Stimulated activated naive CD8-positive, alpha-beta T cell treated with anti-CD3 and anti-CD28 coated beads, Interleukin-15, Interleukin-2, amounts not matched to agents 100 ng/mL and 50 ng/mL, for 24 hours (primary cell): ENCODE data around the gene SLC2A6.
A peak's percentile ranks its signal among the peaks of the same experiment; 100 is the strongest.

Experiments
- H3K27ac Mint-ChIP-seq: one replicate; pipeline ENCODE4 v1.8.0; 2021; ENCODE audit warnings: mild to moderate bottlenecking, mixed read lengths
- H3K27me3 Mint-ChIP-seq: one replicate; pipeline ENCODE4 v1.8.0; 2021; ENCODE audit warnings: mixed read lengths
- H3K36me3 Mint-ChIP-seq: one replicate; pipeline ENCODE4 v1.8.0; 2021; ENCODE audit warnings: low read depth, mixed read lengths
- H3K4me1 Mint-ChIP-seq: one replicate; pipeline ENCODE4 v1.8.0; 2021; ENCODE audit warnings: low read depth, mixed read lengths
- H3K4me3 Mint-ChIP-seq: one replicate; pipeline ENCODE4 v1.8.0; 2021; ENCODE audit warnings: mild to moderate bottlenecking, mixed read lengths
- H3K9me3 Mint-ChIP-seq: one replicate; pipeline ENCODE4 v1.8.0; 2021; ENCODE audit warnings: mixed read lengths

The SLC2A6 gene

GRCh38 chr9:133436681-133437080, 42.2 kb downstream of the SLC2A6 start:
- peaks cover 5% of the 10 kb centered on the region for H3K4me1 Mint-ChIP-seq
- no peak overlapping the region for H3K4me3 Mint-ChIP-seq
- no peaks in the 10 kb centered on the region for H3K27me3 Mint-ChIP-seq
- no peaks in the 10 kb centered on the region for H3K36me3 Mint-ChIP-seq
- no peak overlapping the region for H3K27ac Mint-ChIP-seq
- no peaks in the 10 kb centered on the region for H3K9me3 Mint-ChIP-seq

- H3K4me1 Mint-ChIP-seq: no peaks in the 10 kb centered on the region
- H3K27me3 Mint-ChIP-seq: peaks cover 4% of the 10 kb centered on the region
- no peaks in the 10 kb centered on the region for H3K36me3 Mint-ChIP-seq
- H3K4me3 Mint-ChIP-seq: no peak overlapping the region
- H3K9me3 Mint-ChIP-seq: no peaks in the 10 kb centered on the region
- no peak overlapping the region for H3K27ac Mint-ChIP-seq
These were observed 45.5 kb downstream of the SLC2A6 start for GRCh38 chr9:133433351-133433843.

GRCh38 chr9:133430244-133430643, 48.7 kb downstream of the SLC2A6 start:
- H3K4me1 Mint-ChIP-seq: peaks cover 7% of the 10 kb centered on the region
- no peaks in the 10 kb centered on the region for H3K36me3 Mint-ChIP-seq
- peaks cover 22% of the 10 kb centered on the region for H3K27me3 Mint-ChIP-seq
- no peak overlapping the region for H3K27ac Mint-ChIP-seq
- H3K9me3 Mint-ChIP-seq: no peaks in the 10 kb centered on the region
- no peak overlapping the region for H3K4me3 Mint-ChIP-seq

- no peaks in the 10 kb centered on the region for H3K36me3 Mint-ChIP-seq
- H3K27me3 Mint-ChIP-seq: peaks cover 22% of the 10 kb centered on the region
- peaks cover 7% of the 10 kb centered on the region for H3K4me1 Mint-ChIP-seq
- no peak overlapping the region for H3K27ac Mint-ChIP-seq
- H3K4me3 Mint-ChIP-seq: no peak overlapping the region
- H3K9me3 Mint-ChIP-seq: no peaks in the 10 kb centered on the region
These were observed 49.2 kb downstream of the SLC2A6 start for GRCh38 chr9:133429641-133430161.

- H3K36me3 Mint-ChIP-seq: no peaks in the 10 kb centered on the region
- H3K4me1 Mint-ChIP-seq: peaks cover 7% of the 10 kb centered on the region
- H3K27me3 Mint-ChIP-seq: peaks cover 22% of the 10 kb centered on the region
- no peak overlapping the region for H3K27ac Mint-ChIP-seq
- H3K9me3 Mint-ChIP-seq: no peaks in the 10 kb centered on the region
- no peak overlapping the region for H3K4me3 Mint-ChIP-seq
These were observed 49.7 kb downstream of the SLC2A6 start for GRCh38 chr9:133429214-133429613.

GRCh38 chr9:133428617-133429101, 50.2 kb downstream of the SLC2A6 start:
- H3K9me3 Mint-ChIP-seq: no peaks in the 10 kb centered on the region
- no peak overlapping the region for H3K4me3 Mint-ChIP-seq
- H3K27ac Mint-ChIP-seq: no peak overlapping the region
- H3K27me3 Mint-ChIP-seq: peaks cover 22% of the 10 kb centered on the region
- peaks cover 7% of the 10 kb centered on the region for H3K4me1 Mint-ChIP-seq
- H3K36me3 Mint-ChIP-seq: no peaks in the 10 kb centered on the region

DNA sequence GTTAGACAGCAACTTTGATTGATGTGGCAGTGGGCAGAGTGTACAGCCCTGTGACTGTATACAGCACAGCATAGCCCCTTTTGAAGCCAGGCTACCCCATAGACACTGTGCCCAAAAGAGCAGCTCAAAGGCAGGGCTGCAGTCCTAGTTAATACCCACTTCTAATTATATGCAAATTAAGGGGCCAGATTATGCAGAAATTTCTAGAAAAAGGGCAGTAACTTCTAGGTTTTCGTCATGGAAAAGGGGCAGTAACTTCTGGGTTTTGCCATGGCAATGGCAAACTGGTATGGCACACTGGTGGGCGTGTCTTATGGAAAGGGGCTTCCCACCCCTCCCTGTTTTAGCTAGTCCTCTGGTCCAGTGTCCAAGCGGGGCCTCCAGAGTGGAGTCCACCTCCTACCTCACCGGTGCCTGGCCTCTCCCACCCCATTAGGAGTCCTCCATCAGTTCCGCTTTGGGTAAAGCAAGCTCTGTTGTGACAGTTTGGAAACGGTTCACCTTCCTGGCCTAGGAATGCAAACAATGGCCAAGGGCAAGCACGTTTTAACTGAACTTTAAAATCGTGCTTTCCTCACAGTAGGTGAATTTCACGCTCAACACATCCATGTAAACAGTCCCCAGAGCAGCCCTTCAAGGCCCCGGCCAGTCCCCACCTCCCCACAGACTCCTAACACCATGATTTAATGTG, 51.1 kb downstream of the SLC2A6 start:
- H3K27ac Mint-ChIP-seq: no peak overlapping the region
- peak overlapping the region; percentile 23 for H3K4me3 Mint-ChIP-seq
- H3K27me3 Mint-ChIP-seq: peaks cover 22% of the 10 kb centered on the region
- H3K9me3 Mint-ChIP-seq: no peaks in the 10 kb centered on the region
- no peaks in the 10 kb centered on the region for H3K36me3 Mint-ChIP-seq
- peaks cover 7% of the 10 kb centered on the region for H3K4me1 Mint-ChIP-seq

DNA sequence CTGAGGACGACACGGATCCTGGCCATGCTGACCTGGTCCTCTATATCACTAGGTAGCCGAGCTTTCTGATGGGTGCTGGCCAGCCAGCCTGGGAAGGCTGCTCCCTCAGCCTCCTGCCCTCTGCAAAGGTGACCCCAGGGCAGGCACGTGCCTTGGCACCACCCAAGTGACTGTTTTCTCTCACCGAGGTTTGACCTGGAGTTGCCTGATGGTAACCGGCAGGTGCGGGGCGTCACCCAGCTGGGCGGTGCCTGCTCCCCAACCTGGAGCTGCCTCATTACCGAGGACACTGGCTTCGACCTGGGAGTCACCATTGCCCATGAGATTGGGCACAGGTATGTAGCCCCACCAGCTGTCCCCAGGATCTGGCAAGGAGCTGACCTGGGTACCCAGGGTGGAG, 52.9 kb downstream of the SLC2A6 start:
- Mint-ChIP-seq H3K9me3 (no peaks in the 10 kb centered on the region), H3K4me3 (no peak overlapping the region), H3K4me1 (peaks cover 24% of the 10 kb centered on the region), H3K27me3 (peaks cover 22% of the 10 kb centered on the region), H3K27ac (no peak overlapping the region), H3K36me3 (no peaks in the 10 kb centered on the region)

GRCh38 chr9:133425049-133425632, 53.8 kb downstream of the SLC2A6 start:
- peaks cover 32% of the 10 kb centered on the region for H3K4me1 Mint-ChIP-seq
- no peak overlapping the region for H3K27ac Mint-ChIP-seq
- no peak overlapping the region for H3K4me3 Mint-ChIP-seq
- H3K9me3 Mint-ChIP-seq: no peaks in the 10 kb centered on the region
- H3K27me3 Mint-ChIP-seq: peaks cover 19% of the 10 kb centered on the region
- H3K36me3 Mint-ChIP-seq: peaks cover 3% of the 10 kb centered on the region

- H3K27ac Mint-ChIP-seq: no peak overlapping the region
- H3K4me3 Mint-ChIP-seq: no peak overlapping the region
- no peaks in the 10 kb centered on the region for H3K9me3 Mint-ChIP-seq
- H3K27me3 Mint-ChIP-seq: peaks cover 18% of the 10 kb centered on the region
- H3K4me1 Mint-ChIP-seq: peaks cover 36% of the 10 kb centered on the region
- peaks cover 3% of the 10 kb centered on the region for H3K36me3 Mint-ChIP-seq
These were observed 54.7 kb downstream of the SLC2A6 start for GRCh38 chr9:133424187-133424586.

DNA sequence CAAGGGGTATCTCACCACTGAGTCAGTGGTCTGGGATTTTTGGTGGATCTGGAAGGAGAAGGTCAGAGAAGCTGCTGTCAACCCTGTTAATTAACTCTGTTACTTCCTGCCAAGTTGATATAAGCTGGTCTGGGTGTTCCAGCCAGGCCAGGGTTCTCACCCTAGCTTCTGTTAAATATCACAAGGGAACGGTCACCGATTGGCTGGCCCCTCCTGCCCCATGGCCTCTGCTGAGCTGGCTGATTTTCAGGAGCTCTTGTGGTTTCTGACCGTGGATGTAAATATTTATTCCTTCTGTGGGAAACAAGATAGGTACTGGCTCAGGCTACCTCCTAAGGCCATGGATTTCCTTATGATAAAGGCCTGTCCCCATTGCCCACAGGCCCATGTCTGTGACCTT, 55.7 kb downstream of the SLC2A6 start:
- Mint-ChIP-seq H3K4me3 (no peak overlapping the region), H3K36me3 (peaks cover 3% of the 10 kb centered on the region), H3K9me3 (no peaks in the 10 kb centered on the region), H3K27me3 (peaks cover 18% of the 10 kb centered on the region), H3K27ac (no peak overlapping the region), H3K4me1 (peaks cover 46% of the 10 kb centered on the region)

- Mint-ChIP-seq H3K4me1 (peaks cover 40% of the 10 kb centered on the region), H3K27ac (peak within 1 kb of the TSS; percentile 72), H3K36me3 (peaks cover 3% of the 10 kb centered on the region), H3K9me3 (no peaks in the 10 kb centered on the region), H3K4me3 (peak within 1 kb of the TSS; percentile 15), H3K27me3 (peaks cover 5% of the 10 kb centered on the region)
These were observed 57.0 kb downstream of the SLC2A6 start, which contains the start of gene ADAMTS13 for GRCh38 chr9:133421615-133422542. Gene ADAMTS13, plus strand, starts transcription at chr9:133422367. Its CDS starts 77 bp downstream, at chr9:133422444.
